Vagina (tissue), 2 donors: ENCODE results near the gene KRT1.

Experiments
- CTCF ChIP-seq, 3 experiments: fragments of 450-650 bp in 2 of 3; fragments of 200-600 bp in 1 of 3; sonication (generic) in 1 of 3; IDR thresholded peaks; one replicate each; pipeline ENCODE4 v1.5.1; 2017 to 2019; ENCODE audit warnings: antibody characterized with exemption in 3 of 3, mild to moderate bottlenecking in 2 of 3, moderate library complexity in 2 of 3
- POLR2A ChIP-seq, 2 donors: fragments of 450-650 bp; IDR thresholded peaks; one replicate each; pipeline ENCODE4 v1.6.1; 2017; ENCODE audit warnings: antibody characterized with exemption in 2 of 2, mild to moderate bottlenecking in 2 of 2, moderate library complexity in 2 of 2
- POLR2AphosphoS5 ChIP-seq, 2 donors: sonication (generic); formaldehyde crosslinking; IDR thresholded peaks; one replicate each; pipeline ENCODE4 v1.9.0; 2017; ENCODE audit warnings: antibody characterized with exemption in 2 of 2, mild to moderate bottlenecking in 2 of 2, low read depth in 1 of 2; ENCODE audit not compliant: insufficient read depth in 1 of 2

- no peak for TF ChIP-seq CTCF (IDR thresholded peaks at IDR 0.05)
- TF ChIP-seq POLR2A (IDR thresholded peaks at IDR 0.05): no peak
- TF ChIP-seq POLR2AphosphoS5 (IDR thresholded peaks at IDR 0.05; ENCODE audit: insufficient read depth in 1 of 2, low read depth in 1 of 2): no peak
These were observed 4.0 kb downstream of the KRT1 start for GRCh38 chr12:52676163-52676562.
